GM10266 (cell line): ENCODE results near the gene CHKA.
A peak's percentile ranks its signal among the peaks of the same experiment; 100 is the strongest.

Experiments used
- DNase-seq: peaks from one replicate; pipeline ENCODE4 v3.0.0; 2012; ENCODE audit errors: extremely low spot score
- TF ChIP-seq, protein P1 (sequence below): IDR thresholded peaks from 2 replicates; pipeline ENCODE4 v1.5.1; 2012; ENCODE audit warnings: mild to moderate bottlenecking, low read depth; ENCODE audit not compliant: control insufficient read depth, insufficient read depth; ENCODE audit errors: missing control alignments

Gene CHKA

DNA sequence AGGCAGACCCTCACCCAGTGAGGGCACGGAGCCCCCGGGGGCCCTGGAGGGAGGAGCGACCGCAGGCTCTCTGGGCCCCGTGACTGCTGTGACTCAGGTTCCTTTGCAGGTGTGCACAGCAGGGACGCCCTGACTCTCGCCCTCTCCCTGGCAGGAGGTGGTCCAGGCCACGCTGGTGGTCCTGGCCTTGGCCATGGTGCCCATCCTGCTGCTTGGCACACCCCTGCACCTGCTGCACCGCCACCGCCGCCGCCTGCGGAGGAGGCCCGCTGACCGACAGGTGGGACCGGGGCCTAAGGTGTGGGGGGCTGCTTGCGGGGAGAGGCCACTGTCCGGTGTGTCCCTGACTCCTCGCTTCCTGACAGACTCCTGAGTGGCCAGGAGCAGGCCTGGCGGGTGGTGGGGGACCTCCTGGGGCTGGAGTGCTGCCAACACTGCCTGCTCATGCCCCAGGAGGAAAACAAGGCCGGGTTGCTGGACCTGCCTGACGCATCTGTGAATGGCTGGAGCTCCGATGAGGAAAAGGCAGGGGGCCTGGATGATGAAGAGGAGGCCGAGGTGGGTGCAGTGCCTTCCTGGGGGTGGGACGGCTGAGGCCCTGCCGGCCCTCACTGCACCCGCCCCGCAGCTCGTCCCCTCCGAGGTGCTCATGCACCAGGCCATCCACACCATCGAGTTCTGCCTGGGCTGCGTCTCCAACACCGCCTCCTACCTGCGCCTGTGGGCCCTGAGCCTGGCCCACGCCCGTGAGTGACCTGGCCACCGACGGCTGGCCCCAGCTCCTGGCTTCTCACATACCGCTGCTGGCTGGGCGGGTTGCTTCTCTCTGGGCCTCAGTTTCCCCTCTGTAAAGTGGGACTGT is 71.4 kb downstream of the CHKA start:
- DNase-seq: peak; percentile 24
- TF ChIP-seq, protein P1, sequence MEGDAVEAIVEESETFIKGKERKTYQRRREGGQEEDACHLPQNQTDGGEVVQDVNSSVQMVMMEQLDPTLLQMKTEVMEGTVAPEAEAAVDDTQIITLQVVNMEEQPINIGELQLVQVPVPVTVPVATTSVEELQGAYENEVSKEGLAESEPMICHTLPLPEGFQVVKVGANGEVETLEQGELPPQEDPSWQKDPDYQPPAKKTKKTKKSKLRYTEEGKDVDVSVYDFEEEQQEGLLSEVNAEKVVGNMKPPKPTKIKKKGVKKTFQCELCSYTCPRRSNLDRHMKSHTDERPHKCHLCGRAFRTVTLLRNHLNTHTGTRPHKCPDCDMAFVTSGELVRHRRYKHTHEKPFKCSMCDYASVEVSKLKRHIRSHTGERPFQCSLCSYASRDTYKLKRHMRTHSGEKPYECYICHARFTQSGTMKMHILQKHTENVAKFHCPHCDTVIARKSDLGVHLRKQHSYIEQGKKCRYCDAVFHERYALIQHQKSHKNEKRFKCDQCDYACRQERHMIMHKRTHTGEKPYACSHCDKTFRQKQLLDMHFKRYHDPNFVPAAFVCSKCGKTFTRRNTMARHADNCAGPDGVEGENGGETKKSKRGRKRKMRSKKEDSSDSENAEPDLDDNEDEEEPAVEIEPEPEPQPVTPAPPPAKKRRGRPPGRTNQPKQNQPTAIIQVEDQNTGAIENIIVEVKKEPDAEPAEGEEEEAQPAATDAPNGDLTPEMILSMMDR: no peak

DNA sequence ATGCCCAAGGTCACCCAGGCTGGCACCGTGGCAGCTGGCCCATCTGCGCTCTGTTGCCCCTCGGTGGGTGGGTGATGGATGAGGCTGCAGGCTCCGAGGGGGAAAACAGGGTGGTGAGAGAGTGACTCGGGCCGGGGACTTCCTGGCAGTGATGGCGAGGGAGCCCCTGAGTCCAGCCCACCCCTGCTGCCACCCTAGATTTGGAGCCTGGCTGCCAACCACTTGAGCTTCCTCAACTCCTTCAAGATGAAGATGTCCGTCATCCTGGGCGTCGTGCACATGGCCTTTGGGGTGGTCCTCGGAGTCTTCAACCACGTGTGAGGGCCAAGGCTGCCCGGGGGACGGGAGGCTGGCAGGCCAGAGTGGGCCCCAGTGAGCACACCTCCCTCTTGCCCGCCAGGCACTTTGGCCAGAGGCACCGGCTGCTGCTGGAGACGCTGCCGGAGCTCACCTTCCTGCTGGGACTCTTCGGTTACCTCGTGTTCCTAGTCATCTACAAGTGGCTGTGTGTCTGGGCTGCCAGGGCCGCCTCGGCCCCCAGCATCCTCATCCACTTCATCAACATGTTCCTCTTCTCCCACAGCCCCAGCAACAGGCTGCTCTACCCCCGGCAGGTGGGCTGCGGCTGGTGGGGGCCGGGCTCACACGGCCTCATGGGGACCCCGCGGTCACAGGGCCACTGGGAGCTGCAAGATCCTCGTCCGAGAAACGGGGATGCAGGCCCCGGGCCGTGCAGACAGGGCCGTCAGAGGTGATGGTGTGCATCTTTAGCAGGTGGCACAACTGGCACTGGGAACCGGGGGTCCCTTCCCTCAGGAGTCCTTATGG is 72.3 kb downstream of the CHKA start:
- TF ChIP-seq, protein P1: no peak
- DNase-seq: peak; percentile 32

DNA sequence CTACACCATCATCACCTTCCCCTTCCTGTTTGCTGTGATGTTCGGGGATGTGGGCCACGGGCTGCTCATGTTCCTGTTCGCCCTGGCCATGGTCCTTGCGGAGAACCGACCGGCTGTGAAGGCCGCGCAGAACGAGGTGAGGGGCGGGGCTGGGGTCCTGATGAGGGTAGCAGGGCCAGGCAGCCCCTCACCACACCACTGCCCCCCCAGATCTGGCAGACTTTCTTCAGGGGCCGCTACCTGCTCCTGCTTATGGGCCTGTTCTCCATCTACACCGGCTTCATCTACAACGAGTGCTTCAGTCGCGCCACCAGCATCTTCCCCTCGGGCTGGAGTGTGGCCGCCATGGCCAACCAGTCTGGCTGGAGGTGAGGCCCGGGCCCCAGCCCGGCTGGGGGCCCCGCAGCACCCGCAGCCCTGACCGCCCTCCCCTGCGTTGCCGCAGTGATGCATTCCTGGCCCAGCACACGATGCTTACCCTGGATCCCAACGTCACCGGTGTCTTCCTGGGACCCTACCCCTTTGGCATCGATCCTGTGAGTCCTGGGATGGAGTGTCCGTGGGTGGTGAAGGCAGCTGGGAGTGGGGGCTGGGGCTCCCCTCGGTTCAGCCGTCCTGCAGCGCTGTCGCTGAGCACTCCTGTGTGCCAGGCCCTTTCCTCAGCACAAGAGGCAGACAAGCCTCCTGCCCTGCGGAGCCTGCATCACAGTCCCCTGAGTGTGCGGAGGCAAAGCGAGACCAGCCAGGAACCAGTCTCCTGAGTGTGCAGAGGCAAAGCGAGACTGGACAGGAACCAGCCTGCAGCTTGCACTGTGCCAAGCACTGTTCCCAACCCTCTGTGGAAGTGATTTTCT is 73.5 kb downstream of the CHKA start:
- peak; percentile 34 for DNase-seq
- TF ChIP-seq, protein P1: no peak

DNA sequence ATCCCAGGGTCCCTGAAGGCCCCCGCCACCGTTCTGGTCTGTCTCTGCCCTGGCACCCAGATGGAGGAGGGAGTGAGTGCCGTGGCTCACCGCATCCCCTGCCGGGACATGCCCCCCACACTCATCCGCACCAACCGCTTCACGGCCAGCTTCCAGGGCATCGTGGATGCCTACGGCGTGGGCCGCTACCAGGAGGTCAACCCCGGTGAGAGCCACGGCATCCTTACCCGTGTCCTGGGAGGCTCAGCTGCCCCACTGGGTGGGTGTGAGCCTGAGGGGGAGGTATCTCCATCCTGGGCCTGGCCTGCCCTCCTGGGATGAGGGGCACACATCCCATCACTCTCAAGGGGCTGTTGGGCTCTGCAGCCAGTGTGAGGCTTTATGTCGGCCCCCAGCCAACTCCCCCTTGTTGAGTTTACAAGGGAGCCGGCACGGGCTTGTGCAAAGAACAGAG is 76.3 kb downstream of the CHKA start:
- peak; percentile 24 for DNase-seq
- TF ChIP-seq, protein P1: no peak

DNA sequence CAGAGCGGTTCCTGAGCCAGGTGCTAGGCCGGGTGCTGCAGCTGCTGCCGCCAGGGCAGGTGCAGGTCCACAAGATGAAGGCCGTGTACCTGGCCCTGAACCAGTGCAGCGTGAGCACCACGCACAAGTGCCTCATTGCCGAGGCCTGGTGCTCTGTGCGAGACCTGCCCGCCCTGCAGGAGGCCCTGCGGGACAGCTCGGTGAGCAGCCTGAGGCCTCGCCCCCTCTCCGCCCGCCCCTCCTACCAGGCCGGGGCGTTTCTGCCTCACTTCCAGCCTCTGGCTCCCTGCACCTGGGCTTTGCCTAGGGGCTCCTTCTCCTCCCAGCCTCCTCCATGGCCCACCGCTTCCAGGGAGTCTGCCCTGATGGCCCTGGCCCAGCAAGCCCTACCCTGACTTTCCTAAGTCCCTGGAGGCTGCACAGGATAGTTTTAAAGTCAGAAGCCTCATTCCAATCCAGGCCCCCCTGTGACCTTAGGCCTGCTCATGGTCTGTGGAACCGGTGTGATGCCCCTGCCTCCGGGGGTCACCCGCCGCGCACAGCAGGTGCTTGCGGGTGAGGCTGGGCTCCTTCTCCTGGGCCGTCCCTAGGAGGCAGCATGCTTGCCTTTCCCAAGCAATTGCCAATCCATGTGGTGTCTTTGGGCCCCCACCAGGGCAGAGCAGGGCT is 76.9 kb downstream of the CHKA start:
- TF ChIP-seq, protein P1: no peak
- DNase-seq: peak; percentile 24

DNA sequence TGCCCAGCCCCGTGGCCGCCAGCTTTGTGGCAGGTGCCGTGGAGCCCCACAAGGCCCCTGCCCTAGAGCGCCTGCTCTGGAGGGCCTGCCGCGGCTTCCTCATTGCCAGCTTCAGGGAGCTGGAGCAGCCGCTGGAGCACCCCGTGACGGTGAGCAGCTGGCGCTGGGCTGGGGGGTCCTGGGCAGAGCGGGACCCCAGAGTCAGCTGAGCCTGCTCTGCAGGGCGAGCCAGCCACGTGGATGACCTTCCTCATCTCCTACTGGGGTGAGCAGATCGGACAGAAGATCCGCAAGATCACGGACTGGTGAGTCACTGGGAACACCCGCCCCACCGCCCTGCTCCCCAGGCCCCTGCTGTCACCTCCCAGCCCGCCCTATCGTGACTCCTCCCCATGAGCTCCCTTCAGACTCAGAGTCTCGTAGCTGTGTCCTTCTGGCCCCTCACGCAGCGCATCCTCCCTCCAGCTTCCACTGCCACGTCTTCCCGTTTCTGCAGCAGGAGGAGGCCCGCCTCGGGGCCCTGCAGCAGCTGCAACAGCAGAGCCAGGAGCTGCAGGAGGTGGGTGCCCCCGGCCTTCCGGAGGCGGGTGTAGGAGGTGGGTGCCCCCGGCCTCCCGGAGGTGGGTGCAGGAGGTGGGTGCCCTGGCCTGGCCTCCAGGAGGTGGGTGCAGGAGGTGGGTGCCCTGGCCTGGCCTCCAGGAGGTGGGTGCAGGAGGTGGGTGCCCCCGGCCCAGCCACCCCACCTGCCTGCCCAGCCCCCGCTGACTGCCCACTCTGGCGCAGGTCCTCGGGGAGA is 77.6 kb downstream of the CHKA start:
- TF ChIP-seq, protein P1: no peak
- no peak for DNase-seq
